Suppressor macrophage treated with lipopolysaccharide for 1 hour (primary cell): ENCODE results near the gene CENPX.
A peak's percentile ranks its signal among the peaks of the same experiment; 100 is the strongest.

Experiments used
- DNase-seq, 3 donors: peaks; one replicate each; pipeline ENCODE4 v3.0.0-alpha.2; 2020 to 2022

CENPX gene

DNA sequence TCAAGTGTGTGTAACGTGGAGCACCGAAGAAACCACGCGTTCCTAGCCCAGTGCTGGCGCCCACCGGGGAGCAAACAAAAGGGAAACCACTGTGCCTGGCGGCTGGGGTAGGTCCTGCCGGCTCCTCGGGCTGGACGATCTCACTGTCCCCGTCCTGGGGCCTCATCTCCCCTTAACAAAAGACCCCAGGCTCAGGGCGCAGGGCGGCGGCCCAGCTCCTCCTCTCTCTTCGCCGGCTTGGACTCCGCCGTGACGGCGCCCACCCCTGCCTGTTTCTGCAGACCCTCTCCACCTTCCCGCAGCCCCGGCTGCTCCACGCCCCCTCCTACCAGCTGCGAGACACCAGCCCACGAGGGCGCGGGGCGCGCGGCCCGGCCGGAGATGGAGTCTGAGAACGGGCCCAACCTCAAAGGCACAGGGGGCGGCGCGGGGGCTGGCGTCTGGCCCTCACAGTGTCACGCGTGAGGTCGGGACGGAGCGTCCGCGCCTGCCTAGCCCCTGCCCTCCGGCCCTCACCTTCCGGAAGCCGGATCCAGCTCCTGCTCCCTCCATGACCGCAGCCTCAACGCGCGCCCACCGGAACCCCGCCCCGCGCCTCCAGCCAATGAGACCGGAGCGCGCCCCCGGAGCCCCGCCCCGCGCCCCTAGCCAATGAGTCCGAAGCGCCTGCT lies at the start of gene CENPX:
TSS of gene CENPX (minus strand) at position 569 of the 671 bp plus-strand sequence. CDS start at position 552, 17 bp downstream.
- peak in 1 of 3 donors; percentile 27 for DNase-seq

DNA sequence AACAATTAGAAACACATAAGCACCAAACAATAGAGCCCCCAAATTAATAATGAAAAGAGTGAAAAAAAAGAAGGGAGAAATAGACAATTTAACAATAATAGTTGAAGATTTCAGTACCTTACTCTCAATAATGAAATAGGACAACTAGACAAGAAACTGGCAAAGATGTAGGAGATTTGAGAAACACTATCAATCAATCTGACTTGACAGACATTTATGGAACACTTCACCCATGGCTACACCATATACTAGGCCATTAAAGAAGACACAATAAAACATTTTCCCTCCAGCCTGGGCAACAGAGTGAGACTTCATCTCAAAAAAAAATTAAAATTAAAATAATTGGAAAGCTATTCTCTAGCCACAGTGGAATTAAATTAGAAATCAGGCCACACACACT lies 47.9 kb upstream of the CENPX start:
- DNase-seq: no peak

DNA sequence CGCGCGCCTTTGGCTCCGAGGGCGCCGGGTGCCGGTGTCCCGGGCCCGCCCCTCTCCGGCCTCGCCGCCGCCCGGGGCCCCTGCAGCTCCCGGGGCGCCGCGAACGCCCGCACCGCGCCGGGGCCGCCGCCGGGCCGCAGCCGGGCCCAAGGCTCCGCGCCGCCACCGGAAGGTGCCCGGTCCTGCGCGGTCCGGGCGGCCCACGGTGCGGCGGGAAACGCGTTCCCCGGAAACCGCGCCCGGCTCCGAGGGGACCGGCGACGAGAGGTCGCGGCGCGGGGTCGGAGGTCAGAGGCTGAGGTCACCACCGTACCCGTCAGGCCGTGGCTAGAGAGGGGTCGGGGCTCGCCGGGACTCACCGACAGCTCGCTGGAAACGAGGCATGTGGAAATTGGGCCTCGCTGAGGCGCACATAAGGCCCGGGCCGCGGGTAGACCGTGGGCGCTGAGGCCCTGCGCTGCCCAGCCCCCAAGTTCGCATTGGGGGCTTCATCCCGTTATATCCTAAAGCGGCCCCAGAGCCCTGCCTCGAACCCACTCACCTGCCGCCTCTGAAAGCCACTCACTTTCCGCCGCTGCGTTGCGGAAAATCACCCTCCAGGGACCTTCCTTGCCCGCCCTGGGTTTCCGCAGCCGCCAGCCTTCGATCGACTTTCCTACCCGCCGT lies 43.1 kb upstream of the CENPX start, which contains the start of gene DUS1L:
TSS of gene DUS1L (minus strand) at position 167 of the 666 bp plus-strand sequence. CDS start 745 bp downstream, outside the sequence.
- DNase-seq: peak; percentile 78 to 93 (median 88)

DNA sequence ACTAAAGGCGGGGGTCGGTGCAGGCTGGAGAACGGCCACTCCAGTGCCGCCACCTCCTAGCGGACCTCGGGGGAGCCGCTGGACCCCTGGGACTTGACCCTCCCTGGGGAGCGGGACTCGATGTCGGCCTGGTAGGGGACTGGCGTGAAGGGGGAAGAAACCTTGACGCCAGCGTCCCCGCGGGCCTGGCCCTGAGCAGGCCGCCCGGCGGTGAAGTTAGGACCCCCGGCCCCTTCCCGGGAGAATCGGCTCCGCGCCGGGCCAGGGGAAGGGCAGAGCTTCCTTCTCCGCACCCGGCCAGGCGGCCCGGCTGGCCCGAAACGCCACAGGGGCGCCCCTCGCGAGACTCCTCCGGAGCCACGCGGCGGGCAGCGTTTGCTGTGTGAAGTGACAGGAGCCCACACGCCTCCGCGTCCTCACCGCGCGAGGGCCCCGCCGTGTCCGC lies 42.5 kb upstream of the CENPX start:
- peak in 2 of 3 donors; percentile 59 to 73 for DNase-seq

DNA sequence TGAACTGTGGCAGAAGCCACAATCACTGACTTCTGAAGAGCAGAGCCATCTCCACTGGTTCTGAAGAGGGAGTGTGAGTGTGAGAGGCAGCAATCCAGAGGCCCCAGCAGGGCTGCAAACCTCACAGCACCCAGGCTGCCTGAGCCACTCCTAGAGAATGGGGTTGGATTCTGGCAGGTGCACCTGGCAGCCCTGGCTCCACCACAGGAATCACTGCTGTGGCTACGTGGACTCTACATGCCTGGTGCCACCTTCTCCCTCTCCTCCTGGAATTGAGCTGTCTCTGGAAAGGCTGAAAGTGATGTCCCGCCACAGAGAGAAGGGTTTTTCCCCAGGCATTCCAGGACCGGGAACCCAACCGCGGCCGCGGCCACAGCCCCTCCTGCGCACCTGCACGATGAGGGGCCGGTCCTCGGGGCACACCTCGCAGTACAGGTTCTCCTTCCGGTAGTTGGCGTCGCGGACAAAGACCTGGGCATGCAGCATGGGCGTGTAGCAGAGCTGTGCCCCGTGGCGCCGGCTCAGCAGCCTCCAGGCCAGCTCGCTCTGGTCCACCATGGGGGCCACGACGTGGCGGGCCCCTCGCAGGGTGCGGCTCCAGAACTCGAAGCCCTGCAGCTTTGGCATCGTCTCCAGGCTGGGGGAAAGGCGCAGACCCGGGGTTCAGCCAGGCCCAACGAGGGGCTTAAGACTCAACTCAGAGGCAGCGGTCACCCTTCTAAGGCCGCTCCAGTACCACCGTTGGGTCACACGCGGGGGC lies 41.9 kb upstream of the CENPX start:
- no peak for DNase-seq

DNA sequence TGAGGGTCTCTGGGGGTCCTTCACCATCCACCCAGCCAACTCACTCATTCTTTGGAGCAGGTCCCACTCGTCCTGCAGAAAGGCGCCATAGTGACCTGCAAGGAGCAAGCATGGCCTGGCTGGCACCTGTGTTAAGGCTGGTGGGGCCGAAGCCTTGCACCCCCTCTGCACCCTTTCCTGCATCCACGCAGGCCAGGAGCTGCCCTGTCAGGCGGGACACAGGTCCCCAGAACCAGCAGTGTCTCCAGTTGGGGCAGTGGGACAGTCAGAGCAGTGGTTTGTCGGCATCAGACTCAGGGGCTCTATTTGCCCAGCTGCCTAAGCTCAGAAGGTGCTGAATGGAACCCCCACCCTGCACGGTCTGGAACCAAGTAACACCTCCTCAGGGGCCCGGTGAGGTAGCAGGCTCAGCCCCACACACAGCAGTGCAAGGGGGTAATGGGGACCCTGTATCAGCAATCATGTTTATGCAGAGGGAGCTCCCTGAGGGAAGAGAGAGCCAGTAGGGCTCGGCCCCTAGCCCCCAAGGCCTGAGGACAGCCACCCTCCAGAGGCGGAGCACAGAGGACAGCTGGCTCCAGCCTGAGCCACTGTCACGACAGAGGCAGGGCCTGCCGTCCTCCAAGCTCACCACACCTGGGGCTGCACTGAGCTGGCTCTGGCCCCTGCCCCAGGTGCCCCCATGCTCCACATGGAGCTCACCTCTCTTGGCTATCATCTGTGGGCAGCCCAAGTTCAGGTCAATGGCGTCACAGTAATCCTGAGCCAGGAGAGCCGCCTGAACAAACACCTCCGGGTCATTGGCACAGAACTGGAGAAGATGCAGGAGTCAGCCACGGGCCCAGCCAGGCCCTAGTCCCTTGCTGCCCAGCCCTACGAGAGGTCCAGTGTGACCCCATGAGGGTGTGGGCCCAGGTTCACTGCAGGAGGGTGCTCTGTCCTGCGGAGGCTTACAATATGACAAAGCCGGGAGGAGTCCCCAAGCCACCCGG lies 41.0 kb upstream of the CENPX start:
- DNase-seq: no peak

DNA sequence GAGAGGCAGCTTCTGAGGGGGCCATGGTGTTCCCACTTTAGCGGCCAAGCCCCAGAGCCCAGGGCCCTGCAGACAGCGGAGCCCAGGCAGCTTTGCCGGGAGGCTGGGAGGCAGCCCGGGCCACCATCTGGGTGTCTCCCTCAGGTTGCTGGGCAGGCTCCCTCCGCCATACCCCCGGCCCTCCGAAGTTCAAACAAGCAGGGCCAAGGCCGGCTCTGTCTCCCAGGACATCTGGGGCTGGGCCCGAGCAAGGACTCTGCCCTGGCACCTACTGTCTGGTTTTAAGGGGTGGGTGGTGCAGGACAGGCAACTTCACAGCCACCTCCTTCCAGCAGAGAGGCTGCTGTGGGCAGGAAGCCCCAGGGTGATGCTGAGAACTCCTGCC lies 40.3 kb upstream of the CENPX start:
- no peak for DNase-seq

DNA sequence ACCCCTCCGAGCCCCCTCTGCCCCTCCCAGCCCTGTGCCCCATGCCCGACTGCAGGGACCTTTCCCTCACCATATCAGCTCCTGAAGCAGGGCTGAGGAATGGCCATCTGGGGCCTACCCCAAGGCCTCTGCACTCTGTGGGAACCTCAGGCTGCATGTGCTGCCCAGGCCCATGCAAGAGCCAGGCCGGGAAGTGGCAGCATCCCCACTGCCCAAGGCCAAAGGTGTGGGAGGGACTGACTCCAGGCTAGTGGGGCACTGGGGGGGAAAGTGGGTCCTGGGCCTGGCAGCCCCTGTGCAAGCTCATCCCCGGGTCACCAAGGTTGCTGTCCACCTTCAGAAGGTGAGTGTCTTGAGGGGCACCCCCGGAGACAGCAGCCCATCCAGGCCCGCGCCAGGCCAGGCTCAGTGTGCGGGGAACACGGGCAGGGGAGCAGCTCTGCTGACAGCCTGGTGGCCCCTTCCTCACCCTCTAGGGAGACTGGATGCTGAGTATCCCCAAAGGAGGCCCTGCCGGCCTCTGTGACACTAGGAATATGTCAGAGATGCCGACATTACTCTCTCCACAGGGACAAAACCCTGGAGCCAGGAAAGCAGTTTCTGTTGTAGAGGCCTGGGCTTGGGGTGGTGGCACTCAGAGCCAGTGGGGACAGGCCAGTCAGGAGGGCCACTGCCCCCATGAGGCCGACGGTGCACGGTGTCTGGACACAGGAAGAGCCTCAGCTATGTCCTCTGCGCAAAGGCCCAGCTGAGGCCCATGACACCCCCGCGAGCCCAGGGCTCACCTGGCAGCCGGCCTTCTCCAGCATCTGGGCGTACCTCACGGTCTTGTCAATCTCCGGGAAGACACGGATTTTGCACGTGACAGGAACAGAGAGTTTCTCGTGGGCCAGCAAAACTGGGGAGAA lies 39.7 kb upstream of the CENPX start:
- DNase-seq: peak in 1 of 3 donors; percentile 25

DNA sequence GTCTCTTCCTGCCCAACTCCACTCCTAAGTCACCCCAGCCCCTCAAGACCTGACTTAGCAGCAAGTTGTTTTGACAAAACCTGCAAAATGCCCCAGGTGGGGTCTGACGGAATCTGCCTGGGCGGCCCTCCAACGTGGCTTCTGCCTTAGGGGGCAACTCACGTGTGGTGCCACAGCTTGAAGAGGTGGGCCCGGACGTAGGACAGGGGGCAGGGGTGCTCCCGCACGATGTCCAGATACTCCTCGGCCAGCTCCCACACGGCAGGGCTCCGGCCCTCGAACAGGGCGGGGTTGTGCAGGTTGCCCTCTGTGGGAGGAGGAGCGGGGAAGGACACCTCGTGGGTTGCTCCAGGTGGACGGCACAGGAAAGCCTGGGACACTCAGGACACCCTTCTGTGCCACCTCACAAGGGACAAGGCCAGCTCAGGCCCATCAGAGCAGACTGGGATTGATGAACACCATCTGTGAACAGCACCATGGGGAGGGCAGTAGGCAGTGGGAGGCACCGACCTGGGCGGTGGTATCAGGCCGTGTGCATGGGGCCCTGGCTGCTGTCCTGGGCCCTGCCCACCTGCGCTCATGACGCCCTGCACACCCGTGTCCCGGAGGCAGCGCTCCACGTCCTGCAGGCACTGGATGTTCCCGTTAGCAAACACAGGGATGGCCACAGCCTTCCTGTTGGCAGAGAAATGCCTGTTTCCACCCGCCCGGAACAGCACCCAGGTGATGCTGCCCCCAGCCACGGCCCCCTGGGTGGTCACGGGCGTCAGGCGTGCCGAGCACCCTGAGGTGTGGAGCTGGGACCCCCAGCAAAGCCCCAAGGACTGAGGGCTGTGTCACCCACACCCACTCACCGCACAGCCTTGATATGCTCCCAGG lies 38.6 kb upstream of the CENPX start:
- no peak for DNase-seq

DNA sequence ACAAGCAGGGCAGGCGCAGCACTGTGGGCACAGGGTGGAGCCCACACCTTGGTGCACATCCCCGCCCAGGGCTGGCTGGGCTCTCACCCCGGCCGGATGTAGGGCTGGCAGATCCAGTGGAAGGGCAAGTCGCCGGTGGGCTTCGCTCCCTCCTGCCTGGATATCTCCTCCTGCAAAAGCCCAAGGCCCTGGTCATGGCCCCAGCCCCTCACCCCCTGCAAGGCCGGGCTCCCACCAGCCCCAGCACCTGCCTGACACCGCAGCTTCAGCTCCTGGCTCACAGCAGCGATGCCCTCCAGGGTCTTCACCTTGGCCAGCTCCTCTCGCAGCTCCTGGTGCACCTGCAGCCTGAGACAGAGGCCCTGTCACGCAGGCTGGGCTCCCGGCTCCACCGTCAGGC lies 37.9 kb upstream of the CENPX start:
- DNase-seq: no peak

DNA sequence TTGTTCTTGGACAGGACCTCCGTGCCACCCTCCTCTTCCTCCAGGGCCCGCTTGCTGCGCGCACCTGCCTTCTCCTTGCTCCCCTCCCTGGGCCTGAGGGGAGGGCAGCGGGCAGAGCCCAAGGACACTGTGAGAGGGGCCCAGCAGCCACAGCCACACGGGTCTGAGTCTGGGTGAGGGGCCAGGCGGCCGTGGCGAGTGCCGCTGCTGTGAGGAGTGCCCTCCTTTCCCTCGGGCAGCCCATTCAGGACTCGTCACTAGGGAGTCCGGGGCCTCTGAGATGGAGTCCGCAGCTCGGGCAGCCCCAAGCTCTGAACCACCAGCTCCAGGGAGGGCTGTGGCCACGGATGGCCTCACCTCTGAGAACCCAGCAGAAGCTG lies 37.3 kb upstream of the CENPX start:
- DNase-seq: no peak

DNA sequence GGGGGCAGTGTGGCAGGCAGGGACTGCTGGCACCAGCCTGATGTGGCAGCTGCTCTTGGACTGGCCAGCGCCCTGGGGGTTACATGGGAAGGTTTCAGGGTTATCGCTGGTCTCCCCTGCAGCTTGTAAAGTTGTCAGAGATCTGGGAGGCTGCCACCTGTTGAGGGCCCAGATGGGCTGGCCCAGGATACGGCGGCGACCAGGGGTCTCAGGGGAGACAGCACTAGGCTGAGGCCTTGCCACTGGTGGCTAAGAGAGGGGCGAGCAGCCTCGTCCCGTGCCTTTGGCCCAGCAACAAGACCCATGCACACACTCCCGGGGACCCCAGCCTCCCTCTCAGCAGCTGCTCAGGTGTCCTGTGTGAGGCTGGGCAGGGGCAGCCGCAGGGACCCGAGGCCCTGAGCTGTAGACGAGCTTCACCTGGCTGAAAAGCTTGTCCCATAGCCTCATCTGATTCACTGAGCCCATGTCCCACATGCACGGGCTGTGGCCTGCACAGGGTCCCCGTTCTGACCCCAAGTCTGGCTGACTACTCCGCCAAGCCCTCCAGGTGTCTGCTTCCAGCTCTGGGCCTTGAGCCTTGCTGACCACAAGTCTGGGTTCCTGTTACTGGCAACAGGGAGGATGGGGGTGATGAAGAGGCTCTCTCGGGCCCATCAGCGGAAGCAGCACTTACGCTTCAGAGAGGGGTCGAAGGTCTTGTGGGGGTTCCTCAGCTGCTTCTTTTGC lies 36.8 kb upstream of the CENPX start:
- no peak for DNase-seq

DNA sequence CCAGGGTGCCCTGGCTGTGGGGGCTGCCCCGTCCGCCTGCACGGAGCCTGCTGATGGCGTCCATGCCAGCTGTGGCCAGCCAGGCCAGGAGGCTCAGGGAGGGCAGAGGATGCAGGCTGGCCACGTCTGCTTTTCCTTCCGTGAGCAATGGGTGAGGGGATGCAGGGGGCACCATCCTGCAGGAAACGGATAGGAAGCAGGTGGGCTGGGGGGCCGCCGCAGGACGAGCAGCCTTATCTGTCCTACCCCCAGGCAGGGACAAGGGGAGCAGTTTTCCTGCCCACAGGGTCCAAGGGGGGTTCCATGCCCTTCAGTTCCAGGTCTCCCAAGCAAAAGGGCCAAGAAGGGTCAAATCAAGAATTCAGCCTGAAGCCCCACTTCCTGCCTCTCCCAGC lies 36.2 kb upstream of the CENPX start:
- DNase-seq: no peak

DNA sequence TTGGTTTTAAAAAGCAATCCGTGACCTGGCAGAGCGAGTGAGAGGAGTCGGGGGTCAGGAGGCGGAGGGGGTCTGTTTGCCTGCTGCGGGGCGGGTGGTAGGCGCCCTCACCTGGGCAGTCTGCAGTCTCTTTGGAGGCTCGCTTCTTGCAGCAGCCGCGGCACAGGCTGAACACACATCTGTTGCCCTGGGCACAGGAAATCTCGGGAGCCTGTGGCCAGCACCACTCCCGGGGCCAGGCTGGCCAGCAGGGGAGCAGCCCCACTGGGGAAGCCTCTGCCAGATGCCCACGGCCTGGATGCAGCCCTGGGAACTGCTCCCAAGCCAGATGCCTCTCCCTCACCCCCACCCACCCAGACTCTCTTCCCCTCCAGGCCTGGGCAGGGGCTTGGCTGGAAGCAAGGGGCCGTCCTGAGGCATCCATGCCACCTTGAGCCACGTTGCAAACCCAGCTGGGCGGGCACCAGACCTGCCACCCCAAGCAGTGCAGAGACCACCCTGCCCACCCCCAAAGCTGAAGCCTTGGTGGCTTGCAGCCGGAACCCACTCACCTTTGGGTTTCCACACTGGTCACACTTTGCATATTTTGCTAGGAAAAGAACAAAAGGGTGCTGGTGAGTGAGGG lies 35.7 kb upstream of the CENPX start:
- DNase-seq: no peak

DNA sequence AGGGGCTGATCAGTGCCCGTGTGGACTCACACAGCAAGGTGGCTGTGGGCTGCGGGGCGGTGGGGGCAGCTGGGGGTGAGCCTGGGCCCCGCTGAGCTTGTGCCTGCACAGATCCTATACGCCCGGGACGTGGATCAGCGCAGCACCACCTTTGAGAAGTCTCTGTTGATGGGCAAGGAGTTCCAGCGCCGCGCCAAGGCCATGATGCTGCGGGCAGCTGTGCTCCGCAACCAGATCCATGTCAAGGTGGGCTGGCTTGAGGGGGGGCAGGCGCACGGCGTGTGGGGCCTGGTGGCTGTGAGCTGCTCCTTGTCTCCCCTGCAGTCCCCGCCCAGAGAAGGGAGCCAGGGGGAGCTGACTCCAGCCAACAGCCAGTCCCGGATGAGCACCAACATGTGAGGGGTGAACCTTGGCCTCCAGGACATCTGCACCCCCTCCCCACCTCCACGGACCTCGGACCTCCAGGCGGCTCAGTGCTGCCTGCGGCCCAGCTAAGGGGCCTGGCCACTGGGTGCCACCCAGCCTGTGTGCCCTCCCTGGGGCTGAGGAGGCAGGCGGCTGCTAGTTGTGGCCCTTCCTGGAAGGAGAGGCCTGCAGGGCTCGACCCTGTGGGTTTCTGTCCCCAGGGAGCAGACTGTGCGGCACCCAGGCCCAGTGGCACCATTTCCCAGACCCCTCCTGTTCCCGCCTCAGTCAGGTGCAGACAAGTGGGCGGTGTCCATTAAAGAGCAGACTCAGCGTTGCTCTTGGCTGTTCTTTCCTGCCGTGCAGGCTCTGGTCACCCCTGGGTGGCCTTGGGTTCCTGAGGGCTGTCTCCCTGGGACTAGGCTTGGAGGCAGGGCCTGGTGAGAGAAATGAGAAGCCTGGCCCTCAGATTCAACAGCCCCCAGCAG lies 34.3 kb upstream of the CENPX start:
- no peak for DNase-seq

DNA sequence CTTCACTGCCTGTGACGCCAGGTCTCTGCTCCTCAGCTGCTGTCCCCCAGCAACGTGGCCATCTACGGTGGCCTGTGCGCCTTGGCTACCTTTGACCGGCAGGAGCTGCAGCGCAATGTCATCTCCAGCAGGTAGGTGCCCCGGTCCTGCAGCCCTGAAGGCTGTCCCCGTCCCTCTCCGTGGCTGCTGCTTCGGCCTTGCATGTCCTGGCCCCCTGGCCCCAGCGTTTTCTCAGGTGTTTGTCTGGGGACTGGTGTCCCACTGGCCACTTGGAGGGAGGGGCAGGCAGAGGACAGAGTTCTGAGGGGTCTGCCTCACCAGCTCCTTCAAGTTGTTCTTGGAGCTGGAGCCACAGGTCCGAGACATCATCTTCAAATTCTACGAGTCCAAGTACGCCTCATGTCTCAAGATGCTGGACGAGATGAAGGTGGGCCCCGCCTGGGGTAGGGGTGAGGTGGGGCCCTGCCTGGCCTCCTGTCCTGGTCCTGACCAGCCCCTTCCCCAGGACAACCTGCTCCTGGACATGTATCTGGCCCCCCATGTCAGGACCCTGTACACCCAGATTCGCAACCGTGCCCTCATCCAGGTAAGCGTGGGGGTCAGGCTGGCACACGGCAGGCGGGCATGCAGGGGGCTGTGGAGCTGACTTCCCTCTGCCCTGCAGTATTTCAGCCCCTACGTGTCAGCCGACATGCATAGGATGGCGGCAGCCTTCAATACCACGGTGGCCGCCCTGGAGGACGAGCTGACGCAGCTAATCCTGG lies 33.5 kb upstream of the CENPX start:
- no peak for DNase-seq
